Non-pigmented ciliary epithelial cell (primary cell): ENCODE results near the gene MPPE1.
"Not testable (repeated sequence)": the region's sequence is repeated elsewhere in the genome, so short reads cannot be mapped to it uniquely, and the experiment has no call there.

ENCODE experiments used
- DNase-seq: peaks from one replicate; pipeline ENCODE4 v3.0.0-alpha.2; 2010; ENCODE audit warnings: low read depth

Gene MPPE1

GRCh38 chr18:11908182-11909060 lies at the start of gene MPPE1:
MPPE1 (minus strand) TSS chr18:11908317; CDS start chr18:11897264, 11,053 bp downstream.
- DNase-seq, result no peak

- DNase-seq, result no peak
Measured at GRCh38 chr18:11957636-11958035, 49.5 kb upstream of the MPPE1 start.

- DNase-seq, result no peak
Measured at GRCh38 chr18:11956371-11957308, 48.5 kb upstream of the MPPE1 start.

- DNase-seq, result peak; percentile 75
Measured at GRCh38 chr18:11955239-11956029, 47.3 kb upstream of the MPPE1 start.

GRCh38 chr18:11953113-11953512 lies 45.0 kb upstream of the MPPE1 start:
- no peak for DNase-seq

GRCh38 chr18:11951390-11951851 lies 43.3 kb upstream of the MPPE1 start:
- DNase-seq, result no peak

GRCh38 chr18:11950824-11951223 lies 42.7 kb upstream of the MPPE1 start:
- no peak for DNase-seq

- DNase-seq, result no peak
Measured at GRCh38 chr18:11948852-11949523, 40.9 kb upstream of the MPPE1 start.

- DNase-seq, result peak; percentile 96
Measured at GRCh38 chr18:11947214-11948191, 39.4 kb upstream of the MPPE1 start.

GRCh38 chr18:11946756-11947155 lies 38.6 kb upstream of the MPPE1 start:
- no peak for DNase-seq

GRCh38 chr18:11945834-11946659 lies 37.9 kb upstream of the MPPE1 start:
- not testable (repeated sequence) for DNase-seq

- no peak for DNase-seq
Measured at GRCh38 chr18:11944786-11945185, 36.7 kb upstream of the MPPE1 start.

- DNase-seq, result no peak
Measured at GRCh38 chr18:11944252-11944651, 36.1 kb upstream of the MPPE1 start.

GRCh38 chr18:11943551-11943950 lies 35.4 kb upstream of the MPPE1 start:
- DNase-seq, result no peak

GRCh38 chr18:11940956-11941355 lies 32.8 kb upstream of the MPPE1 start:
- DNase-seq, result no peak

- no peak for DNase-seq
Measured at GRCh38 chr18:11937874-11938478, 29.9 kb upstream of the MPPE1 start.

GRCh38 chr18:11932393-11932792 lies 24.3 kb upstream of the MPPE1 start:
- no peak for DNase-seq

GRCh38 chr18:11927497-11927896 lies 19.4 kb upstream of the MPPE1 start:
- no peak for DNase-seq
